Measurements from ENCODE around the gene HADH.
"Not testable (repeated sequence)": the region's sequence is repeated elsewhere in the genome, so short reads cannot be mapped to it uniquely, and the experiment has no call there.

The HADH gene

GRCh38 chr4:107996949-107997788 lies 7.5 kb downstream of the HADH start:
- no peak for DNase-seq

GRCh38 chr4:107997794-107998193 lies 8.1 kb downstream of the HADH start:
- no peak for DNase-seq

GRCh38 chr4:107999932-108000539 lies 10.3 kb downstream of the HADH start:
- no peak for DNase-seq

- no peak for DNase-seq
Measured at GRCh38 chr4:108001540-108002135, 11.9 kb downstream of the HADH start.

GRCh38 chr4:108003982-108004515 lies 14.4 kb downstream of the HADH start:
- DNase-seq: no peak

- DNase-seq: no peak
Measured at GRCh38 chr4:108004646-108005045, 15.0 kb downstream of the HADH start.

- no peak for DNase-seq
Measured at GRCh38 chr4:108005807-108006206, 16.1 kb downstream of the HADH start.

- DNase-seq: no peak
Measured at GRCh38 chr4:108006361-108006760, 16.7 kb downstream of the HADH start.

GRCh38 chr4:108007984-108008383 lies 18.3 kb downstream of the HADH start:
- no peak for DNase-seq

GRCh38 chr4:108008721-108009120 lies 19.0 kb downstream of the HADH start:
- no peak for DNase-seq

- DNase-seq: no peak
Measured at GRCh38 chr4:108010167-108010566, 20.5 kb downstream of the HADH start.

- not testable (repeated sequence) for DNase-seq
Measured at GRCh38 chr4:108012382-108012781, 22.7 kb downstream of the HADH start.

GRCh38 chr4:108013327-108013726 lies 23.6 kb downstream of the HADH start:
- DNase-seq: no peak

- no peak for DNase-seq
Measured at GRCh38 chr4:108013955-108014354, 24.3 kb downstream of the HADH start.

GRCh38 chr4:108018040-108018883 lies 28.6 kb downstream of the HADH start:
- DNase-seq: peak; percentile 2

GRCh38 chr4:108018884-108019187 lies 29.1 kb downstream of the HADH start:
- no peak for DNase-seq

GRCh38 chr4:108024085-108024877 lies 34.6 kb downstream of the HADH start:
- DNase-seq: no peak

GRCh38 chr4:108024878-108025165 lies 35.1 kb downstream of the HADH start:
- no peak for DNase-seq

- DNase-seq: no peak
Measured at GRCh38 chr4:108029016-108029720, 39.5 kb downstream of the HADH start.

GRCh38 chr4:108029731-108030130 lies 40.0 kb downstream of the HADH start:
- no peak for DNase-seq

- DNase-seq: peak; percentile 4
Measured at GRCh38 chr4:108030332-108030731, 40.6 kb downstream of the HADH start.
